Brain pericyte (primary cell): ENCODE data around the gene LACRT.
"Not testable (repeated sequence)": the region's sequence is repeated elsewhere in the genome, so short reads cannot be mapped to it uniquely, and the experiment has no call there.

ENCODE experiments used
- DNase-seq: peaks from one replicate; pipeline ENCODE4 v3.0.0-alpha.2; 2012; ENCODE audit warnings: low read depth, low spot score

Gene LACRT

GRCh38 chr12:54639112-54639511, 4.4 kb upstream of the LACRT start:
- not testable (repeated sequence) for DNase-seq

DNA sequence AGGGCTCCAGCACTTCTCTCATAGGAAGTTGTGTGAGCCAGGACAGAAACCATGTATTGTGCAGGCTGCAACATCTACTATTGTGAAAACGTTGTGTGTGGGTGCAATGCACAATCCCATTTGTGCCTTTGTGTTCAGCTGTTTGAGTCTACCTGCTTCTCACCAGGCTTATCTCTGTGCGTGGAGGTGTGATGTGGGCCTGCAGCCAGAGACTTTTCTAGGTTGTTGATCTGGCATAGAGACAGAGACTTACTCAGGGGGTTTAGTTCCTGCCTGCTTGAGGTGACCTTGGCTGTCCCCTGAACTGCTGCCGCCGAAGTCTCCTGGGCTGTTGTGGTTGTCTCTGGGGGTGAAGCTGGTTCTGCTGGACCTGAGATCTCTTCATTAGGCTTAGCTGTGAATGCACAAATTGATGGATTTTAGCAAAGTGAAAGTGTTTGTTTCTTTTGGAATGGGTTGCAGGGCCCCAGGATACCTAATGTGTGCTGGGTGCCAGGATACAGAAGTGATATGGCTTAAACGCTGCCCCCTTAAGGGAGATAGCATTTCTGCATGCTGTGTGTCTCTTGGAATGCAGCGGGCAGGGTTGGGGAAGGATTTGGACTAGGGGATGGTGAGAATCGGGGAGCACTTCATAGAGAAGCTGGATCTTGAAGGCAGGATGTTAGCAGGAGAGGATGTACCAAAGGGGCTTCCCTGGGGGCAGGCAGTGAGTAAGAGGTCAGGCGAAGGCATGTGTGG, 2.5 kb downstream of the LACRT start:
- no peak for DNase-seq

DNA sequence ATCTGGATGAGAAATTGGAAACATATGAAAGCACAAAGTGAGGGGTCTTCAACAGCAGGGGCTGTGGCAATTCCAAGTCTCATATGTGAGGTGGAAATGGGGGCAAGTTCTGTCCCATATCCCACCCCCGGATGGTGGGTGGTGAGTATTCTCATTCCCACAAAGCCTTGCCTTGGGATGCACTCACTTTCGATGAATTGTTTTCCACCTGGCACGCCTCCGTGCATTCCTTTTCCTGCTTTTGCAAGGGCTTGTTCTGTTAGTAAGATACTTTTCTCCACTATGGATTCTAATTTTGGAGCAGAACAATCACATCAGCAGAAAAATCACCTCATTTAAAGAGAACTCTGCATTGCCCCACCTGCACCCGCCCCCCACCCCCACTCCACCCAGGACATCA, 3.1 kb downstream of the LACRT start:
- no peak for DNase-seq

DNA sequence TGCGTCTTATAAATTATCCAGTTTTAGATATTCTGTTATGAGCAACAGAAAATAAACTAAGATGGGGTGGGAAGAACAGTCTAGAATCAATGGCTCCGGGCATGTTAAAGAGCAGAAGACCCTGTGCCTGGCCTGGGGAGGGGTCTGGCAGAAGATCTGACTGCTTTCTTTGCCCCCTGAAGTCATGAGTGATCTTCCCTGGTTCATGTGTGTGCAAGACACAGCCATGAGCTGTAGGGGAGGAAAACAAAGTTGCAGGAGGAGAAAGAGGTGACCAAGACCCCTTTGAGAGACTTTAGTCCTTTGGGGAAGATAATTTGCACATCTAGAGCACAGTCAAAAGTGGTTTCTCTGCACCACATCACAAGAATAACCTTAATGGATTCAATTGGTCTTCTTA, 4.8 kb downstream of the LACRT start:
- no peak for DNase-seq

DNA sequence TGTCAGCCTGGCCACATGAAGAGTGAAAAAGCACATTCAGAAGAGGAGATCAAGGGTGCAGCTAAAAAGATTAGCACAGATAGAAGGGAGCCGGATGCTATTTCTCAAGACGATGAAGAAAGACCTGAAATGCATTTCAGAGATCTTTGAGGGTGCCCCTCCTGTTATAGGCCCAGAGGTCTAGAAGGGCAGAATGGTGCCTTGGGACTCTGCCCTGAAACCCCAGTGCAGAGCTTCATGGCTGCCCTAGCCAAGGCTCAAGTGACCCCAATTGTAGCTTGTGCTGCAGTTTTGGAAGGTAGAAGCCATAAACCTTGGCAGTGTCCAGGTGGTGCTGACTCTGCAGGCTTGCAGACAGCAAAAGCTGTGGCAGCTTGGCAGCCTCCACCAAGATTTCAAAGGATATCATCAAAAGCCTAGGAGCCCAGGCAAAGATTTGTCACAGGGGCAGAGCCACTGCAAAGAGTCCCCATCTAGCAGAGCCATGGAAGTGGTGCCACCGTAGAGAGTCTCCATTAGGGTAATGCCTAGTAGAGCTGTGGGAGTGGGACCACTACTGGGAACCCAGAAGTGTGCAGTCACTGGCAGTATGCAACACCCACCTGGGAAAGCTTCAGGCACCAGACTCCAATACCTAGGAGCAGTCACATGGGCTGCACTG, 6.4 kb downstream of the LACRT start:
- no peak for DNase-seq

DNA sequence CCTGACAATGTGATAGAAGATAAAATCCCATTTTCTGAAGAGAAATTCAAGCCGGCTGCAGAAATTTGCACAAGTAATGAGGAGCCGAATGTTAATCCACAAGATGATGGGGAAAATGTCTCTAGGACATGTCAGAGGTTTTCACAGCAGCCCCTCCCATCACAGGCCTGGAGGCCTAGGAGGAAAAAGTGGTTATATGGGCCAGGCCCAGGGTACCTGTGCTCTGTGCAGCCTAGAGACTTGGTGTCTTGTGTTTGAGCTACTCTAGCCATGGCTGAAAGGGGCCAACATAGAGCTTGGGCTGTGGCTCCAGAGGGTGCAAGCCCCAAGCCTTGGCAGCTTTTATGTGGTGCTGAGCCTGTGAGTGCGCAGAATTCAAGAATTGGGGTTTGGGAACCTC, 7.4 kb downstream of the LACRT start:
- no peak for DNase-seq

- no peak for DNase-seq
Observed at GRCh38 chr12:54625598-54625997, 9.1 kb downstream of the LACRT start.

DNA sequence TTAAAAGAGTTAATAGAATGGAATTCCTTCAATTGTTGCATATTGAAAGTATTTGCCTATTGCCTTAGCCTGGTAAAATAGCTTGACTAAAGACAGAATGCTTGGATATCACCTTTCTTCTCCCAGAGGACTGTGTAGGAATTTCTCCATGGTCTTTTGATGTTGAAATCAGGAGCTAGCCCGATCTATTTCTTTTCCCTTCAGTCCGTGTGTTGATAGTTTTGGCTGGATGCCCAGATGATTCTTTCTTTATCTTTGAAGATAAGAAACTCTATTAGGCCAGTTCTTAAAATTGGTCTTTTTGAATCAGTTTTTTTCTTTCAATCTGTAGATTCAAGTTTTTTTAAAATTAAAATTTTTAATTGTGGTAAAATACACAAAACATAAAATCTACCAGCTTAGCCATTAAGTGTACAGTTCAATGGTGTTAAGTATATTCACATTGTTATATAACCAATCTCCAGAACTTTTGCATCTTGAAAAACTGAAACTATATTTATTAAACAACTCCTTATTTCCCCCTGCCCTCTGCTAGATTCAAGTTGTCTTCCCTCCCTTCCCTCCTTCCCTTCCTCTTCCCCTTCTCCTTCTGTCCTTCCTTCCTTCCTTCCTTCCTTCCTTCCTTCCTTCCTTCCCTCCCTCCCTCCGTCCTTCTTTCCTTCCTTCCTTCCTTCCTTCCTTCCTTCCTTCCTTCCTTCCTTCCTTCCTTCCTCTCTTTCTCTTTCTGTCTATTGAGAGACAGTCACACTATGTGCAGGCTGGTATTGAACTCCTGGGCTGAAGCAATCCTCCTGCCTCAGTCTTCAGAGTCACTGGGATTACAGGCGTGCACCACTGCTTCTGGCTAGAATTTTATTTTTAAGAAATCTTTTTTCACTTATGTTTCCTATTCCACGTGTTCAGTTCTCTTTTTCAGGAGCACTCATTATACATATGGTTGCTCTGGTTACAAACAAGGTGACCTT, 10.1 kb downstream of the LACRT start:
- no peak for DNase-seq

GRCh38 chr12:54622463-54623183, 12.1 kb downstream of the LACRT start:
- DNase-seq: no peak

- no peak for DNase-seq
Observed at GRCh38 chr12:54616933-54617680, 17.6 kb downstream of the LACRT start.

DNA sequence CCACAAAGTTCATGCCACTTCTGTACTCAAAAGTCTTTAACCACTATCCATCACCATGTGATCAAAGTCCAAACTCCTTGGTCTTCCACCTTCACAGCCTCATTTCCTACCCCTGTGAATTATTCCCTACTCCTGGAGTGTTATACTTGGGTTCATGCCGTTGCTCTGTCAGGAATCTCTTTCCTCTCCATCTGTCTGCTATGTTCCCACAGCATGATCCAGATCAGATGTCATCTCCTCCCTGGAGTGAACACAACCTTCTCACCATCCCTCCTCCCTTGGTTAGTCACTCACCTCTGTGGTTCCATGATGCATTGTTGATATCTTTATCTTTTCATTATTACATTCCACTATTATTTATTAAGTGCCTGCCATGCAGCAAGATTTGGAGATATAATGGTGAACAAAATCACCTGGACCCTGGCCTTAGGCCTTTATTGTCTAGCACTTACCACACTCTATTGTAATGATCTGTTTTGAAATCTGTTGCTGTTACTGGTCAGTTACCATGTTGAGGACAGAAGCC, 22.4 kb downstream of the LACRT start:
- DNase-seq: no peak

DNA sequence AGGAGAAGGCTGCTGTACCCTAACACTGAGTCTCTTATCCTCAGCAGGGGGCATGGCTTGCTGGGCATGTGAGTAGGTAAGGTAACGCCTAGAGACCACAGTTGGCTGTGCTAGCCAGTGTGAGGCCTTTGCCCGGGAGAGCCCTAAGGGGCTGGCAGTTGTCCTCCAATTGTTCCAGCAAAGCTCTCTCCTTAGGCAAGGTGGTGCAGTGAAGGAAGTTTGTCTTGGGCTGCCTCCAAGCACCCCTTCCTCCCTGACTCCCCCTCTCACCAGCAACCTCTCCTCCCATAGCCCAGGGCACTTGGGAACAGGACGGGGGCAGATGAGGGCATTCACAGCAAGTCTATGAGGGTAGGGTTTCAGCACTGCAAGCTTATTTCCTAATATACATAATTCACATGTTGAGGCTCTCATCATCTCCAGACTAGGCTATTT, 23.0 kb downstream of the LACRT start:
- DNase-seq: no peak

GRCh38 chr12:54608769-54609168, 25.9 kb downstream of the LACRT start:
- no peak for DNase-seq

DNA sequence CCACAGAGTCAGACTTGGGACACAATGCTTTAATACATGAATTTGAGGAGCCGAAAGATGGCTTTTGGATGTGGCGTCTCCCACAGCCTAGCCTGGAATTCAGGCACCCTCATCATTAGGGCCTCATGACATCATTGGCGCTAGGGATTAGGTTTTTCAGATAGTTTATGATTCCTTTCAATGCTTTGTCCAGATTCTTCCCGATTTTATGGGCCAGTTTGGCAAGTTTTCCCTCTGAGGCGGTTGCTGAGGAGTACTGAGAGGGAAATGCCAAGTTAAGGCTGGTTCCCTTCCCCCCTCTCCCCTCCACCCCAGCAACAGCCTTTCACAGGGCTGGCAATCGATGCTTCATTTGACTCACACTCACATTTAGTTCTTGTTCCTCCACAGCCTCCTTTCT, 26.5 kb downstream of the LACRT start:
- no peak for DNase-seq

GRCh38 chr12:54606556-54606955, 28.1 kb downstream of the LACRT start:
- DNase-seq: no peak

DNA sequence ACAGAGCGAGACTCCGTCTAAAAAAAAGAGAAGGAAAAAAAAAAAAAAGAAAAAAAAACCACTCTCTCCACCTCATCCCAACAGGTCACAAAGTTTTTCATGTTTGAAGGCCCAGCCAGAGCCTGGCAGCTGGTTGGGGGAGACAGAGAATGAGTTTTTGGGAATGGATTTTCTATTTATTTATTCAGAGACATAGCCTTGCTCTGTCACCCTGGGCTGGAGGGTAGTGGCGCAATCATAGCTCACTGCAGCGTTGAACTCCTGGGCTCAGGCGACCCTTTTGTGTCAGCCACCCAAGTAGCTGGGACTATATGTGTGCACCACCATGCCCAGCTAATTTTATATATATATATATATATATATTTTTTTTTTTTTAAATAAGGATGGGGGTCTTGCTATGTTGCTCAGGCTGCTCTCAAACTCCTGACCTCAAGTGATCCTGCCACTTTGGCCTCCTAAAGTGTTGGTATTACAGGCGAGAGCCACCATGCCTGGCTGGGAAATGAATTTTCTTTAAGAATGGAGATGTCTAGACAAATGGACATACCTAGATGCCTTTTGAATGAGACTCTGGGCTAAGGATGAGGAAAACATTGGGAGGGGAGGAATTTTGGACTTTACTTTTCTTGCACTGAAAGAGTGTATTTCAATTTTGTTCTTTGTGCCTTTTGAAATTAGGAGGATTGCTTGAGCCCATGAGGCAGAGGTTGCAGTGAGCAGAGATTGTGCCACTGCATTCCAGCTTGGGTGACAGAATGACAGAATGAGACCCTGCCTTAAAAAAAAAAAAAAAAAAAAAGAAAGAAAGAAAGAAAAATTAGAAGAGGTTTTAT, 29.3 kb downstream of the LACRT start:
- DNase-seq: no peak

GRCh38 chr12:54604436-54604835, 30.3 kb downstream of the LACRT start:
- no peak for DNase-seq

DNA sequence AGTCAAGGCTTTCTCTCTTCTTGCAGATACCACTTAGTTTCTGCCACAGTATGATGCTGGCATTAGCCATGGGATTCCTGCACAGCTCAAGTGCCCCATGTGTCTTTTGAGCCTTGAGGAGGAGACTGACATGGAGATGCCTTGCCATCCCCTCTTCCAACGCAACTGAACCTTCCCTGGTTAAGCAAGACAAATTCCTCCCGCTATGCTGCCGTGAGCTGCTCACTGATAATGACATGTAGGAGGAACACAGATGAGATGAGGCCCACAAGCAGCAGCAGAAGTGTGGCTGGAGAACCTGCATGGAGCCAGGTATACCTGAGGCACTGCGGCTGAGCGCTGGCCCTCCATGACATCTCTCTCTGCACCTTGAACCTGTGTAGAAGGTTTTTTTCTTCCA, 30.8 kb downstream of the LACRT start:
- no peak for DNase-seq

DNA sequence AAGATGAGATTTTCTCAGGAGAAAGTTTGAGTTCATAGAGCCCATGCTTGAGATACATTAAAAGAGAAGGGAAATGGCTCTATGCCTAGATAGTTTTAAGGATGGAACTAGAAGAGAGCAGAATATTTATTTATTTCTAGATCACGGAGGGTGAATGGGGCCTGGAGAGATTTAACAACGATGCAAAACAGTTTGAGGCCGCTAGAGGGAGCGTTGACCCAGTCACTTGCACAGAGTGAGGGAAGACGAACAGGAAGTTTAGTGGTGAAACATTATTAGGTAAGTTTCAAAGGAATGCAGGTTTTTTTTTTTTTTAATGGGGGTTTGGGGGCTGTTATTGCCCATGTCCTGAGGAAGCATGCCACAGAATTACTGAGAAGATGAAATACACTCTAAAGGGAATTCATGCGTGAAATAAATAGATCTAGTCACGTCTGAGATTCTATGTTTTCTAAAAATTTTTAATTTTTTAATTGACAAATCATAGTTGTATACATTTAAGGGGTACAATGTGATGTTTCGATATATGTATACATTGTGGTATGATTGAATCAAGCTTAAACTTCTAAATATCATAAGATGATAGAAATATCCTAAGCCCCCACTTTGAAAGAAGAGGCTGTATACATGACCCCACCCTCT, 31.4 kb downstream of the LACRT start:
- no peak for DNase-seq
